ENCODE measurements around the gene DDX31.
A peak's percentile ranks its signal among the peaks of the same experiment; 100 is the strongest.
"Not testable (repeated sequence)": the region's sequence is repeated elsewhere in the genome, so short reads cannot be mapped to it uniquely, and the experiment has no call there.

The DDX31 gene

GRCh38 chr9:132669698-132670456 lies at the start of gene DDX31:
Gene DDX31 (minus strand): TSS chr9:132669983. CDS start chr9:132669934, 49 bp downstream.
- H3K4me1 ChIP-seq (ENCODE audit: control insufficient read depth in 1 of 2, insufficient read depth in 1 of 2, low read depth in 1 of 2, low read length in 1 of 2), result peaks cover 13 to 14% of the 10 kb centered on the region in 2 experiments
- no peaks in the 10 kb centered on the region for H3K36me3 ChIP-seq
- peaks cover 6% of the 10 kb centered on the region for H3K27me3 ChIP-seq
- TF ChIP-seq, protein P1, sequence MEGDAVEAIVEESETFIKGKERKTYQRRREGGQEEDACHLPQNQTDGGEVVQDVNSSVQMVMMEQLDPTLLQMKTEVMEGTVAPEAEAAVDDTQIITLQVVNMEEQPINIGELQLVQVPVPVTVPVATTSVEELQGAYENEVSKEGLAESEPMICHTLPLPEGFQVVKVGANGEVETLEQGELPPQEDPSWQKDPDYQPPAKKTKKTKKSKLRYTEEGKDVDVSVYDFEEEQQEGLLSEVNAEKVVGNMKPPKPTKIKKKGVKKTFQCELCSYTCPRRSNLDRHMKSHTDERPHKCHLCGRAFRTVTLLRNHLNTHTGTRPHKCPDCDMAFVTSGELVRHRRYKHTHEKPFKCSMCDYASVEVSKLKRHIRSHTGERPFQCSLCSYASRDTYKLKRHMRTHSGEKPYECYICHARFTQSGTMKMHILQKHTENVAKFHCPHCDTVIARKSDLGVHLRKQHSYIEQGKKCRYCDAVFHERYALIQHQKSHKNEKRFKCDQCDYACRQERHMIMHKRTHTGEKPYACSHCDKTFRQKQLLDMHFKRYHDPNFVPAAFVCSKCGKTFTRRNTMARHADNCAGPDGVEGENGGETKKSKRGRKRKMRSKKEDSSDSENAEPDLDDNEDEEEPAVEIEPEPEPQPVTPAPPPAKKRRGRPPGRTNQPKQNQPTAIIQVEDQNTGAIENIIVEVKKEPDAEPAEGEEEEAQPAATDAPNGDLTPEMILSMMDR (IDR thresholded peaks at IDR 0.05), result no peak
- H3K27ac ChIP-seq, result peak within 1 kb of the TSS; percentile 81
- no peaks in the 10 kb centered on the region for H3K9me3 ChIP-seq
- peak within 1 kb of the TSS; percentile 81 to 100 for H3K4me3 ChIP-seq (ENCODE audit: low read depth in 1 of 2, low read length in 1 of 2)

GRCh38 chr9:132718381-132718928 lies 48.7 kb upstream of the DDX31 start:
- not testable (repeated sequence) for H3K27ac ChIP-seq; H3K9me3 ChIP-seq; H3K4me1 ChIP-seq (ENCODE audit: control insufficient read depth in 1 of 2, insufficient read depth in 1 of 2, low read depth in 1 of 2, low read length in 1 of 2); H3K36me3 ChIP-seq; H3K4me3 ChIP-seq (ENCODE audit: low read depth in 1 of 2, low read length in 1 of 2)
- H3K27me3 ChIP-seq, result peaks cover 34% of the 10 kb centered on the region

- Histone ChIP-seq H3K9me3 (no peaks in the 10 kb centered on the region), H3K36me3 (no peaks in the 10 kb centered on the region), H3K27ac (no peak overlapping the region), H3K27me3 (peaks cover 34% of the 10 kb centered on the region), H3K4me1 (ENCODE audit: control insufficient read depth in 1 of 2, insufficient read depth in 1 of 2, low read depth in 1 of 2, low read length in 1 of 2) (no peaks in the 10 kb centered on the region), H3K4me3 (ENCODE audit: low read depth in 1 of 2, low read length in 1 of 2) (no peak overlapping the region)
- TF ChIP-seq, protein P1 (IDR thresholded peaks at IDR 0.05), result no peak
Observed at GRCh38 chr9:132717326-132717945, 47.7 kb upstream of the DDX31 start.

DNA sequence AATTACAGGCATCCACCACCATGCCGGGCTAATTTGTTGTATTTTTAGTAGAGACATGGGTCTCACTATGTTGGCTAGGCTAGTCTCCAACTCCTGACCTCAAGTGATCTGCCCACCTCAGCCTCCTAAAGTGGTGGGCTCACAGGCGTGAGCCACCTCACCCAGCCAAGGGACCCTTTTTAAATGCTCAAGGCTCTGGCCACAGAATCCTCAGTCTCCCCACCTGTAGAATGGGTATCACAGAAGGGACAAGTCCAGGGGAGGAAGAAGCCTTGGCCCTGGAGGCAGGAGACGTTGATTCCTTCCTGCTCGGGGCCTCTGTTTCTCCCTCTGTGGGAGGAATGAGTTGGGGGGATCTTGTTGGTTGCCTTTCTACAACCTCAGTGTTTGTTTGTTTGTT lies 46.2 kb upstream of the DDX31 start:
- Histone ChIP-seq H3K27ac (no peak overlapping the region), H3K27me3 (peaks cover 34% of the 10 kb centered on the region), H3K4me1 (ENCODE audit: control insufficient read depth in 1 of 2, insufficient read depth in 1 of 2, low read depth in 1 of 2, low read length in 1 of 2) (no peaks in the 10 kb centered on the region), H3K36me3 (no peaks in the 10 kb centered on the region), H3K9me3 (no peaks in the 10 kb centered on the region), H3K4me3 (ENCODE audit: low read depth in 1 of 2, low read length in 1 of 2) (no peak overlapping the region)
- TF ChIP-seq, protein P1 (IDR thresholded peaks at IDR 0.05), result no peak

GRCh38 chr9:132712753-132713152 lies 43.0 kb upstream of the DDX31 start:
- Histone ChIP-seq H3K4me1 (ENCODE audit: control insufficient read depth in 1 of 2, insufficient read depth in 1 of 2, low read depth in 1 of 2, low read length in 1 of 2) (no peaks in the 10 kb centered on the region), H3K27ac (no peak overlapping the region), H3K36me3 (no peaks in the 10 kb centered on the region), H3K9me3 (no peaks in the 10 kb centered on the region), H3K27me3 (peaks cover 22% of the 10 kb centered on the region), H3K4me3 (ENCODE audit: low read depth in 1 of 2, low read length in 1 of 2) (no peak overlapping the region)
- TF ChIP-seq, protein P1 (IDR thresholded peaks at IDR 0.05), result no peak

- no peak overlapping the region for H3K4me3 ChIP-seq (ENCODE audit: low read depth in 1 of 2, low read length in 1 of 2)
- H3K27me3 ChIP-seq, result peaks cover 13% of the 10 kb centered on the region
- H3K9me3 ChIP-seq, result no peaks in the 10 kb centered on the region
- H3K36me3 ChIP-seq, result no peaks in the 10 kb centered on the region
- TF ChIP-seq, protein P1 (IDR thresholded peaks at IDR 0.05), result no peak
- H3K27ac ChIP-seq, result no peak overlapping the region
- no peaks in the 10 kb centered on the region for H3K4me1 ChIP-seq (ENCODE audit: control insufficient read depth in 1 of 2, insufficient read depth in 1 of 2, low read depth in 1 of 2, low read length in 1 of 2)
Observed at GRCh38 chr9:132711846-132712245, 42.1 kb upstream of the DDX31 start.

DNA sequence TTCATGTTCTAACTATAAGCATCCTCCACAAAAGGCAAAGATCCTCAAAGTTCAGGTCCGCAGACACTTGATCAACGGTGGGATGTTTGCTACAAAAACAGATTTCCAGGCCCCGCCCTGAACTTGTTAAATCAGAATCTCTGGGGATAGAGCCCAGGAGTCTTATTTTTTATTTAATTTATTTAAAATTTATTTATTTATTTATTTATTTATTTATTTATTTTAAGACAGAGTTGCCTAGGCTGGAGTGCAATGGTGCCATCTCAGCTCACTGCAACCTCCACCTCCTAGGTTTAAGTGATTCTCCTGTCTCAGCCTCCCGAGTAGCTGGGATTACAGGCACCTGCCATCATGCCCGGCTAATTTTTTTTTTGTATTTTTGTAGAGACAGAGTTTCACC lies 41.4 kb upstream of the DDX31 start:
- H3K9me3 ChIP-seq; H3K4me3 ChIP-seq (ENCODE audit: low read depth in 1 of 2, low read length in 1 of 2); H3K4me1 ChIP-seq (ENCODE audit: control insufficient read depth in 1 of 2, insufficient read depth in 1 of 2, low read depth in 1 of 2, low read length in 1 of 2); H3K36me3 ChIP-seq; H3K27ac ChIP-seq: not testable (repeated sequence)
- peaks cover 15% of the 10 kb centered on the region for H3K27me3 ChIP-seq

Measured in neutrophil (primary cell).